NCI-H510A treated with DMSO at 0.1 percent for 48 hours (cell line): ENCODE measurements around the gene CACNA2D4.

Experiments used
- DNase-seq: peaks from one replicate; lab custom pipeline; 2025; lab: John Stamatoyannopoulos, UW

The CACNA2D4 gene

GRCh38 chr12:1917172-1918070, 1.0 kb downstream of the CACNA2D4 start:
- DNase-seq, result no peak

GRCh38 chr12:1916371-1917171, 1.9 kb downstream of the CACNA2D4 start:
- DNase-seq, result peak; percentile 38

- no peak for DNase-seq
Measured at GRCh38 chr12:1915082-1915968, 3.1 kb downstream of the CACNA2D4 start.

- DNase-seq, result no peak
Measured at GRCh38 chr12:1914114-1914911, 4.1 kb downstream of the CACNA2D4 start.

GRCh38 chr12:1913377-1914113, 4.9 kb downstream of the CACNA2D4 start:
- no peak for DNase-seq

GRCh38 chr12:1912580-1913376, 5.7 kb downstream of the CACNA2D4 start:
- DNase-seq, result no peak

- DNase-seq, result peak; percentile 86
Measured at GRCh38 chr12:1911598-1912575, 6.6 kb downstream of the CACNA2D4 start.

- DNase-seq, result no peak
Measured at GRCh38 chr12:1910468-1910867, 8.0 kb downstream of the CACNA2D4 start.

GRCh38 chr12:1908758-1909157, 9.7 kb downstream of the CACNA2D4 start:
- no peak for DNase-seq

- DNase-seq, result no peak
Measured at GRCh38 chr12:1907652-1908611, 10.5 kb downstream of the CACNA2D4 start.

GRCh38 chr12:1906579-1906978, 11.9 kb downstream of the CACNA2D4 start:
- DNase-seq, result no peak

GRCh38 chr12:1904875-1905274, 13.6 kb downstream of the CACNA2D4 start:
- no peak for DNase-seq

GRCh38 chr12:1896964-1897363, 21.5 kb downstream of the CACNA2D4 start:
- no peak for DNase-seq

GRCh38 chr12:1890810-1891209, 27.6 kb downstream of the CACNA2D4 start:
- no peak for DNase-seq

- DNase-seq, result no peak
Measured at GRCh38 chr12:1890119-1890703, 28.2 kb downstream of the CACNA2D4 start.

GRCh38 chr12:1888923-1889322, 29.5 kb downstream of the CACNA2D4 start:
- DNase-seq, result no peak
